NCI-H1092 treated with DMSO at 0.1 percent for 48 hours (cell line): Measurements from ENCODE around the gene PHACTR3.

ENCODE experiments used
- DNase-seq: peaks from one replicate; lab custom pipeline; 2025; lab: John Stamatoyannopoulos, UW

The PHACTR3 gene

GRCh38 chr20:59802471-59803221, 198.3 kb downstream of the PHACTR3 start:
- DNase-seq = no peak

- DNase-seq = no peak
Observed at GRCh38 chr20:59804347-59804746, 200.0 kb downstream of the PHACTR3 start.

DNA sequence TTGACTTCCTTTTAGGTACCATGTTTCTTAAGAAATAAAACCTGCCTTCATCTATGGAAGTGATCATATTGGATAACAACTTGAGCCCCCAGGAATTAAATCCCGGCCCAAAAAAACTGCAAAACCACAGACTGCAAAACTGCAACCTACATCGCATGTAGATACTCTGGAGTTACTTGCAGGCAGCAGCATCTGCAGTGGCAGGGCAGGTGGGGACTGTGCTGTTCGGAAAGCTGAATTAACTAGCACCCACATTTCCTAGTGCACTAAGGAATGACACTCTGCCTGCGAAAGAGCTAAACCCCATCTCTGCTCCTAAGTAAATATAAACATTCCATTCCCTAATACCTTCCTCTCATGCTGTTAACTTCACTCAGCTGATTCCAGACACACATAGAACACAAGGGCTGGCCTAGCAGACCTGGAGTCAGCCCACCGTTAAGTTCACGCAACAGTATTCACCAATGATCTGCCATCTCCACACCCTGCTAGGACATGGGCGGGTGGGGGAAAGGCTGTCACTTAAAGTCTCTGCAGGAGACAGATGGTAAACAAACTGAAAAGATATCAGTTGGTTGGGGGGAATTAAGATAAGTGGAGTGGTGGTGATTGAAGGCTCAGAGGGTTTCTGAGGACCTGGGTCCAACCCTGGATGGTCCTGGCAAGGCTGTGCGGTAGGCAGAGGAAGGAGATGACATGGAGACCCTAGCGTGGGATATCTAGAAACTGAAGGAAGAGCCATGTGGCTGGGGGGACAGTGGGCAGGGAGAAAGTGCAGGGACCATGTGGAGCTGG, 200.7 kb downstream of the PHACTR3 start:
- DNase-seq = no peak

- DNase-seq = no peak
Observed at GRCh38 chr20:59805786-59806577, 201.6 kb downstream of the PHACTR3 start.

DNA sequence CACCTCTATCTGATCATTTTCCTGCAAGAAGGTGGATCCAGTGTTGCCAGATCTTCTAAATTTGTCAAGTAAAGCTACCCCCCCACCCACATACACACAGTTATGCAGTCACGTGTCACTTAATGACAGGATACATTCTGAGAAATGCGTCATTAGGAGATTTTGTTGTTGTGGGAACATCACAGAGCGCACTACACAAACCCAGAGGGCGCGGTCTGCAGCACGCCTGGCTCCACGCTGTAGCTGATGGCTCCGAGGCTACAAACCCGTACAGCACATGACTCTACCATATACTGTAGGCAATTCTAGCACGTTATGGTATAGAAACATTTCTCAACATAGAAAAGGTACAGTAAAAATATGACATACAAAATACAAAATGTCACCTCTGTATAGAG, 202.2 kb downstream of the PHACTR3 start:
- DNase-seq = no peak

DNA sequence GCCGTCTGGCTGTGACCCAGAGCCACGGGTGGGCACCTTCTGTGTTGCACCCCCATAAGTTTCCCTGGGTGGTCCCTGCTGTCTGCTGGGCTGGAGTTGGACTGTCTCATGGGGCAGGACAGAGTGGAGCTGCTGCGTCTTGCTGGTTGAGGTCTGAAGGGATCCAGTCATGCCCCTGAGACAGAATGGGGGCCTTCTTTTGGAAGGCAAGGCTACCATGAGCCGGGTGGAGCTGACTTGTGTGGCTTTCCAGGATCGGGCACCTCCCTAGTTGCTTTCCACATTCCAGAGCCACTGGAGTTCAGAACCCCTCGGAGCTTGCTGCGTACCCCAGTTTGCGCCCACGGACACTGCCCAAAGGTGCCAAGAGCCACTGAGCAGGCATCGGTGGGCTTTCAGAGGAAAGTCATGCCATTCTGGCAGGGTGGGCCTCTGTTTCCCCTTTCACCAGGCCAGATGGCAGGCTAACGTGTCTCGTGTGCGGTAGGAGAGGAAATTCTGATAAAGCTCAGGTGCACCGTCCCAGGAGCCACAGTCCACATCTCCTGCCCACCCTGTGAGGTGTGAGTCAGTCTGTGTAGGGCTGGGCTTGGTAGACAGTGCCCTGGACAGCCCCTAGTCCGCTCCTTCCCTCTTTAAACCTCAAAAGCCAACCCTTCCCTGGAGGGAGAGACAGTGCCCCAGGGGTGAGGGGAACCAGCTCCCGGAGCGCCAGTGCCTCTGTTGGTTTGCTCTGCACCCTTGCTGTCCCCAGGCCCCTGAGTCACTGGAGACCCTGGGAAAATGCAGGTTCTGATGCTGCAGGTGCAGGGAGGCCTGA, 203.8 kb downstream of the PHACTR3 start:
- DNase-seq = no peak

GRCh38 chr20:59808729-59809381, 204.5 kb downstream of the PHACTR3 start:
- DNase-seq = no peak

GRCh38 chr20:59809630-59810448, 205.5 kb downstream of the PHACTR3 start:
- DNase-seq = no peak

- DNase-seq = no peak
Observed at GRCh38 chr20:59810449-59811187, 206.3 kb downstream of the PHACTR3 start.

GRCh38 chr20:59811681-59812171, 207.4 kb downstream of the PHACTR3 start:
- DNase-seq = no peak

DNA sequence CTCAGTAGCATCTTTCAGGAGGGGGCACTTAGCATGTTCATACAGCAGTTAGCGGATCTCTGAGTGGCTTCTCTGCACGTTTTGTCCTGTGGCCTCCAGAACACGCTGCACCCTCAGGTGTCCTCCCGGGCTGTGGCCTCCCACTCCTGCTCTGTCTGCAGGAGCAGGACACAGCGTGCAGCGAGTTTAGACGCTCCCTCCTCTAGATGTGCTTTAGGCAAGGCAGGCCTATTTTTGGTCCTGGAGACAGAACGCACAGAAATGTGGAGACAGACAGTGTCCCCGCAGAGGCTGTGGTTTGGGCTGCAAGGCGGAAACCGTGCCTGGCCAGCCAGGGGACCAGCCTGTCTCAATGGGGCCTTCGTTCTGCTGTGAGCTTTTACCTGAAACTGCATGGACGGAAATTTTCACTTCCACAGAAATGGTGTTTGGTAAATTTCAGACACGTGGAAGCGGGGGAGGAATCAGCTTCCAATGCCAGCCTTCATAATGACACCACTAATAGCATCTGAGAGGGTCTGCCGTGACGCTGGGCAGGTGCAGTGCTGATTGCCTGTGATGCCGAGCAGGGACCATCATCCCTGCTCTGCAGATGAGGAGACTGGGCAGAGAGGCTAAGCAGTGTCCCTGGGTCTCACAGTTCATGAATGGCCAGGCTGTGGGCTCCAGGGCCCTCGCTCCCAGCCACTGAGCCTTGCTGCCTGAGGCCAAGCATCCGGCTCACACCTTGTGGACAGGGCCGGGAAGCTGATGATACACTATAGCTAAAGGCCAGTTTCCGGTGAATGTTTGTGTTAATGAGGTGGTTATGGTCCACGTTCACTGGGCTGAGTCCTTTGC, 208.2 kb downstream of the PHACTR3 start:
- no peak for DNase-seq

GRCh38 chr20:59813126-59813947, 209.0 kb downstream of the PHACTR3 start:
- no peak for DNase-seq

DNA sequence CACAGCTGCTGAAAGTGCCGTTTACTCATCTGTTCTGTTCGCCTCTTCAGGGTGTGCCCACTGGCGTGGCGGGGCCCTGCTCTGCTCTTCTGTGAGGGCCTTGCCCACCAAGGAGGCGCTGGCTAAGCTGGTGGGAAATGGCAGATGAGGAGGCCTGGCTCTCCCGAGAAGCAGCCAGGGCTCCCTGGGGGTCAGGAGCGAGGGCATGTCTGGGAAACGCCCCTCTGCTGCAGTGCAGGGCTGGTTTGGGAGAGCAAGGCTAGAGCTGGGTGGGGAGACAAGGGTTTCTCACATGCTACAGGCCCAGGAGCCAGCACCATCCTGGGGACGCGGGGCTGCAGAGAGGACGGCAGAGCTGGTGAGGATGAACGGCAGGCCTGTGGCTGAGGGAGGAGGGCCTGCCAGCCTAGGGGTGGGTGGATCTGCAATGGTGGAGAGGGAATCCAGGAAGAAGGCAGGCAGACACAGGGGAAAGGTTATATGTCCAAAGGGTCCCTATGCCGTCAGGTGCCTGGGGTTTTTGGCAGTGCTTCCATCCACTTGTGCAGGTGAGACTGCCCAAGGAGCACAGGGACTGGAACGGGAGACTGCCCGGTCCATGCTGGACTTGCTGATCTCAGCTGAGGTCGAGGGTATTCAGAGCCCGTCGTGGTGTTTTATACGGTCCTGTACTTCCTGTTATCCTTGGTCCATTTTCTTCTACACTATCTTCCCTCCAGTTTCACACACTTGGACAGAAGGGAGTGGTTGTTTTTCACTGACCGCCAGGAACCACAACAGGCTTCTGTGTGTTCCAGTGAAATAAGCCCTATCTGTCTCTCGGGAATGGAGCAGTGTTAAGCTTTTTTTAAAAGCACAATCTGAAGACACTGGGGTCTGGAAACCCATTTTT, 209.9 kb downstream of the PHACTR3 start:
- no peak for DNase-seq

DNA sequence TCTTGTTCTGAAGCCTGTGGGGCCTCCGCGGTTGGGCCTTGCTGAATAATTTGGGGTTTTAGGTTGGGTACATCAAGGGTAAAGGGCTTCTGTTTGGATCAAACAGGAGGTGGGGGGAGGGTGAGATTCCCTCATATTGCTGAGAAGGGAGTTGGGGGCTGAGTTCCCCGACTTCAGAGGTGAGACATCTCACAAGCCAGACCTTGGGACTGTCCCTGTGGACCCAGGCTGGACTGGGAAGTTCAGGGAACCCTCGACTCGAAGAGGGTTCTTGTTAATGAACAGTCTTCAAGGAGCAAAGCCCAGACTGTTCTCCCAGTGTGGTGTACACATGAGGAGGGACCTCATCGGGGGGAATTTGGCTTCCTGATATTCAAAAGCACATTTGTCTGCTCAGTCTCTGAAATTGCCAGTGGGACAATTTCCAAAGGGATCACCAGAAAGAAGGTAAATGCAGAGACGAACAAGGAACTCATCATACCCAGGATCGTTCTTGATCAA, 210.6 kb downstream of the PHACTR3 start:
- no peak for DNase-seq

DNA sequence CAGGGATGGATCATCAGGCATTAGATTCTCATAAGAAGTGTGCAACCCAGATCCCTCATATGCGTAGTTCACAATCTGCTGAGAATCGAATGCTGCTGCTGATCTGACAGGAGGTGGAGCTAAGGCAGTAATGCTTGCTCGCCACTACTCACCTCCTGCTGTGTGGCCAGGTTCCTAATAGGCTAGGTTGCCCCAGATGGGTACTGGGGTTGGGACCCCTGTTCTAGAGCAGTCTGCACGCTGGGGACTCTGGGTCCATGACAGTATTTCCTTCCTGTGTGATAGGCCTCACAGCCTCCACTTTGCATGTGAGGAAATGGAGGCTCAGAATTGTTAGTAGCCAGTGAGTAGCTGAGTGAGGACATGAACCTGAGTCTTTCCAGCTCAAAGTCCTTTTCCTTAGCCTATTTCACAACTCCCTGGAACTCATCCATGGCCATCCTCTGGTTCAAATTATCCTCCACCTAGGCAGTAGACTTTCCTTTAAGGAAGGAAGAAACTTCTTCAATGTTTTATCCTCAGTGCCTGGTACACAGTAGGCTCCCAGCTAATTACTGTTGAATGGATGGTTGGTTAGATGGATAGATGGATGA, 211.9 kb downstream of the PHACTR3 start:
- DNase-seq = no peak

DNA sequence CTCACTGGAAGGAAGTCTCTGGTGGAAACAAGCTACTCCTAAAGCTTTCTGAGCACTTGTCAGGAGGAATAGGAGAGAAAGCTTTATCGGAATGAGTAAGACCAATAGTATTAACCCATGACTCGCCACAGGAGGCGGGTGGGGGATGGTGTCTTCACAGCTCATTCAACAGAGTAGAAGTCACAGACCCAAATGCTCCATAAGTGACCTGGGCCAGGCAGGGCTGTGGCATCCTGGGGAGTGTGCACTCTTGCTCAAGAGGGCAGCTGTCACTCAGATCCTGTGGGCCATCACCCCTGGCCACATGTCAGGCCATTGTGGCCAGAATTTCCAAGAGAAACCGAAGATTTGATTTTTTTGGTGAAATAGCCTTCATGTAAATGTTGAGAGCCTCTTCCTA, 213.1 kb downstream of the PHACTR3 start:
- no peak for DNase-seq
